ENCODE data around the gene TMEM43.

TMEM43 gene

GRCh38 chr3:14175383-14176037 is 50.7 kb downstream of the TMEM43 start:
- peak in 1 of 2 donors; percentile 26 for DNase-seq (ENCODE audit: low read depth in 1 of 2, low spot score in 1 of 2)

GRCh38 chr3:14177580-14178246 is 52.9 kb downstream of the TMEM43 start:
- no peak for DNase-seq (ENCODE audit: low read depth in 1 of 2, low spot score in 1 of 2)

GRCh38 chr3:14178247-14179113 is 53.6 kb downstream of the TMEM43 start, which contains the start of the genes LSM3 and XPC:
Gene LSM3, plus strand, starts transcription at chr3:14178817. Its CDS starts 44 bp downstream, at chr3:14178861.
Gene XPC, minus strand, starts transcription at chr3:14178601. Its CDS starts 33 bp downstream, at chr3:14178568.
- DNase-seq (ENCODE audit: low read depth in 1 of 2, low spot score in 1 of 2), result peak; percentile 96 to 97

- DNase-seq (ENCODE audit: low read depth in 1 of 2, low spot score in 1 of 2), result no peak
Measured at GRCh38 chr3:14179114-14179465, 54.2 kb downstream of the TMEM43 start.

GRCh38 chr3:14179795-14180194 is 54.9 kb downstream of the TMEM43 start:
- DNase-seq (ENCODE audit: low read depth in 1 of 2, low spot score in 1 of 2), result no peak

- DNase-seq (ENCODE audit: low read depth in 1 of 2, low spot score in 1 of 2), result no peak
Measured at GRCh38 chr3:14181253-14181652, 56.4 kb downstream of the TMEM43 start.

GRCh38 chr3:14183015-14183577 is 58.2 kb downstream of the TMEM43 start:
- DNase-seq (ENCODE audit: low read depth in 1 of 2, low spot score in 1 of 2), result no peak

GRCh38 chr3:14186854-14187458 is 62.1 kb downstream of the TMEM43 start:
- DNase-seq (ENCODE audit: low read depth in 1 of 2, low spot score in 1 of 2), result no peak

- no peak for DNase-seq (ENCODE audit: low read depth in 1 of 2, low spot score in 1 of 2)
Measured at GRCh38 chr3:14188041-14188754, 63.3 kb downstream of the TMEM43 start.

All from stimulated activated CD4-positive, alpha-beta T cell treated with anti-CD3 and anti-CD28 coated beads, Interleukin-15, amount 100 ng/mL, for 1 hour (primary cell).